GM23338 (cell line): Measurements from ENCODE around the gene ADD1.

Experiments
- CREB1 ChIP-seq: fragments of 250-450 bp; sonication (Bioruptor Pico); IDR thresholded peaks from 2 replicates; pipeline ENCODE4 v1.5.0; 2020; ENCODE audit warnings: low read depth, mild to moderate bottlenecking, moderate library complexity
- CTCF ChIP-seq, 2 experiments: fragments of 200-600 bp in 1 of 2; sonication (generic) in 1 of 2; conservative IDR thresholded peaks; 2 replicates each; pipeline versions ENCODE4 v1.5.1 to v1.6.1; 2016 to 2017; ENCODE audit warnings: antibody characterized with exemption in 2 of 2, low read depth in 2 of 2, mild to moderate bottlenecking in 2 of 2, moderate library complexity in 1 of 2
- EZH2 ChIP-seq: fragments of 200-600 bp; sonication (generic); IDR thresholded peaks from one replicate; pipeline ENCODE4 v1.8.0; 2017; ENCODE audit warnings: antibody characterized with exemption, mild to moderate bottlenecking, low read depth; ENCODE audit not compliant: unreplicated experiment
- EZH2phosphoT487 ChIP-seq: fragments of 200-600 bp; sonication (generic); IDR thresholded peaks from one replicate; pipeline ENCODE4 v1.8.1; 2018; ENCODE audit warnings: antibody characterized with exemption; ENCODE audit not compliant: unreplicated experiment
- JUNB ChIP-seq: IDR thresholded peaks from one replicate; pipeline ENCODE4 v1.6.1; 2016; ENCODE audit warnings: antibody characterized with exemption; ENCODE audit not compliant: unreplicated experiment
- POLR2AphosphoS5 ChIP-seq: IDR thresholded peaks from 2 replicates; pipeline ENCODE4 v1.6.1; 2016; ENCODE audit warnings: antibody characterized with exemption, low read depth
- REST ChIP-seq: IDR thresholded peaks from one replicate; pipeline ENCODE4 v1.6.1; 2018; ENCODE audit warnings: antibody characterized with exemption; ENCODE audit not compliant: unreplicated experiment
- TF ChIP-seq, protein P1 (sequence below): IDR thresholded peaks from 2 replicates; pipeline ENCODE4 v1.6.1; 2016; ENCODE audit warnings: antibody characterized with exemption

DNA sequence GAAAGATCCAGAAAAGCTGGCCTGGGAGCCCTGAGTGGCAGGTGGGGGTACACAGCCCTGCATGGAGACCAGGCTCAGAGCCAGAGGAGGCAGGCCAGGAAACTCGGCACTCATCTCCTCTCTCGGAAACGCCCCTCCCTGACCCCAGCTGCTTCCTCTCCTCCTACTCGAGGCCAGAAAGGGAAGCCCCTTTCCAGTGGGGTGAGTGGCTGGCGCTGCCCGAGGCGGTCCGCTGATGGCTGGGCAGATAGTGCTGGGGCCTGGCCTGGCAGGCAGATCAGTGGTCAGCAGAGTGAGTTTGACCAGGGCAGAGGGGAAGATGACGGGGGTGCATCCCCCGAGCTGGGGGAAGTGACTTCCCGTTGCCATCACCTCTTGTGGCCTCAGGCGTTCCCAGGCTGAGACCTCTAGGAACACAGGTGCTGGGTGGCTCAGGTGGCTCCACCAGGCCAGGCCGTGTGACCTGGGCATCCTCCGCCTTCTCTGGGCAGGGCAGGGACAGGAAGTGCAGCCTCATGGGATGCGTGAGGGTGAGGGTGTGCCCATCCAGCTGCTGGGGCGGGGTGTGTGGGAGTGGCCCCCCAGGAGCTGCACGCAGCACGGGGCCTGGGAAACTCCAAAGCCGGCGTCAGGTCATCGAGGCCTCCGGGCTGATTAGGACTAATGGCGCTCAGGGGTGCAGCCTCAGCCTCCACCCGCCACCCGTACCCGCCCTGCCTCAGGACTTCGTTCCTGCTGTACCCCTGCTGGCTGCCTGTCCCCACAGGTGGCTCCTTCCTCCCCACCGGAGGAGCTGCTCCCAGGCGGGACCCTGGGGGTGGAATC lies 45.0 kb upstream of the ADD1 start:
- no peak for TF ChIP-seq CTCF (conservative IDR thresholded peaks at IDR 0.05; ENCODE audit: low read depth in 2 of 2)
- TF ChIP-seq POLR2AphosphoS5: no peak
- TF ChIP-seq CREB1 (CRISPR knock-in tag): no peak
- no peak for TF ChIP-seq EZH2
- no peak for TF ChIP-seq REST
- TF ChIP-seq, protein P1, sequence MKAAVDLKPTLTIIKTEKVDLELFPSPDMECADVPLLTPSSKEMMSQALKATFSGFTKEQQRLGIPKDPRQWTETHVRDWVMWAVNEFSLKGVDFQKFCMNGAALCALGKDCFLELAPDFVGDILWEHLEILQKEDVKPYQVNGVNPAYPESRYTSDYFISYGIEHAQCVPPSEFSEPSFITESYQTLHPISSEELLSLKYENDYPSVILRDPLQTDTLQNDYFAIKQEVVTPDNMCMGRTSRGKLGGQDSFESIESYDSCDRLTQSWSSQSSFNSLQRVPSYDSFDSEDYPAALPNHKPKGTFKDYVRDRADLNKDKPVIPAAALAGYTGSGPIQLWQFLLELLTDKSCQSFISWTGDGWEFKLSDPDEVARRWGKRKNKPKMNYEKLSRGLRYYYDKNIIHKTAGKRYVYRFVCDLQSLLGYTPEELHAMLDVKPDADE: no peak
- no peak for TF ChIP-seq JUNB
- no peak for TF ChIP-seq EZH2phosphoT487
